ENCODE data around the gene CEACAM19. TPM values are rescaled to one million over a fixed set of nuclear protein-coding genes. Genes with fewer than 3 reads are reported as not detected.

Gene CEACAM19
- total RNA-seq, 2 experiments from 2014 or later: 0.63 to 1.3 TPM

DNA sequence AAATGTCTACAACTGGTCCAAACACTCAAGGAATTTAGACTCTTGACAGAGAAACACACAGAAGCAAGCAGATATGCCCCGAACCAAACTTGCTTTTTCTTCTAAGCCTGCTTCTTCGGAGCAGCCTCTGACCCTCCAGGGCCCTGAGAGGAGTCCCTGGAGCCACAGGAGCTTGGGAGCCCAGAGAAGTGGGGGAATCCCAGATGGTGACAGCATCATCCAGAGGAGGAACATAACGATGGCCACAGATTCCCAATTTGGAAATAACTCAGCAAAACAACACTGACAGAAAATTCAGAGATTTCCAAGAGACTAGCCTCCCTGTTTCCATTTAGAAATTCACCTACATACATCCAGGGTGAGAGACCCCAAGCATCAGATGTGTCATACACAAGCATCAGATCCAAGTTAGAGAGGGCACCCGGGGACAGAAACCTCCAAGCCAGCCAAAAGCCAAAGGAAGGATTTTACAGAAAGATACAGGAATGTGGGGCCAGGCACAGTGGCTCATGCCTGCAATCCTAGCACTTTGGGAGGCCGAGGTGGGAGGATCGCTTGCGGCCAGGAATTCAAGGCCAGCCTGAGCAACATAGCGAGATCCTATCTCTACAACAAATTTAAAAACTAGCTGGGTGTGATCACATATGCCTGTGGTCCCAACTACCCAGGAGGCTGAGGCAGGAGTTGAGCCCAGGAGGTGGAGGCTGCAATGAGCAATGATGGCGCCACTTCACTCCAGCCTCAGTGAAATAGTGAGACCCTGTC lies 29.6 kb upstream of the CEACAM19 start:
- peaks cover 20% of the 10 kb centered on the region for H3K27me3 Mint-ChIP-seq
- ATAC-seq (no peak), DNase-seq (no peak)
- H3K36me3 Mint-ChIP-seq (ENCODE audit: low read depth): no peaks in the 10 kb centered on the region
- TF ChIP-seq, protein P1, sequence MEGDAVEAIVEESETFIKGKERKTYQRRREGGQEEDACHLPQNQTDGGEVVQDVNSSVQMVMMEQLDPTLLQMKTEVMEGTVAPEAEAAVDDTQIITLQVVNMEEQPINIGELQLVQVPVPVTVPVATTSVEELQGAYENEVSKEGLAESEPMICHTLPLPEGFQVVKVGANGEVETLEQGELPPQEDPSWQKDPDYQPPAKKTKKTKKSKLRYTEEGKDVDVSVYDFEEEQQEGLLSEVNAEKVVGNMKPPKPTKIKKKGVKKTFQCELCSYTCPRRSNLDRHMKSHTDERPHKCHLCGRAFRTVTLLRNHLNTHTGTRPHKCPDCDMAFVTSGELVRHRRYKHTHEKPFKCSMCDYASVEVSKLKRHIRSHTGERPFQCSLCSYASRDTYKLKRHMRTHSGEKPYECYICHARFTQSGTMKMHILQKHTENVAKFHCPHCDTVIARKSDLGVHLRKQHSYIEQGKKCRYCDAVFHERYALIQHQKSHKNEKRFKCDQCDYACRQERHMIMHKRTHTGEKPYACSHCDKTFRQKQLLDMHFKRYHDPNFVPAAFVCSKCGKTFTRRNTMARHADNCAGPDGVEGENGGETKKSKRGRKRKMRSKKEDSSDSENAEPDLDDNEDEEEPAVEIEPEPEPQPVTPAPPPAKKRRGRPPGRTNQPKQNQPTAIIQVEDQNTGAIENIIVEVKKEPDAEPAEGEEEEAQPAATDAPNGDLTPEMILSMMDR (IDR thresholded peaks at IDR 0.05): no peak
- H3K27ac Mint-ChIP-seq: no peak overlapping the region
- POLR2A ChIA-PET: no interaction called here
- intact Hi-C loops (cut with micrococcal nuclease): no loop called here
- H3K4me3 Mint-ChIP-seq: no peak overlapping the region
- H3K9me3 Mint-ChIP-seq: no peaks in the 10 kb centered on the region
- CTCF ChIA-PET: interaction anchor here (1.3 kb wide), 2 partner anchors 13 to 71 kb away, joined by 4 read pairs; no protein-coding TSS in a partner anchor
- peaks cover 6% of the 10 kb centered on the region for H3K4me1 Mint-ChIP-seq (ENCODE audit: low read depth)

DNA sequence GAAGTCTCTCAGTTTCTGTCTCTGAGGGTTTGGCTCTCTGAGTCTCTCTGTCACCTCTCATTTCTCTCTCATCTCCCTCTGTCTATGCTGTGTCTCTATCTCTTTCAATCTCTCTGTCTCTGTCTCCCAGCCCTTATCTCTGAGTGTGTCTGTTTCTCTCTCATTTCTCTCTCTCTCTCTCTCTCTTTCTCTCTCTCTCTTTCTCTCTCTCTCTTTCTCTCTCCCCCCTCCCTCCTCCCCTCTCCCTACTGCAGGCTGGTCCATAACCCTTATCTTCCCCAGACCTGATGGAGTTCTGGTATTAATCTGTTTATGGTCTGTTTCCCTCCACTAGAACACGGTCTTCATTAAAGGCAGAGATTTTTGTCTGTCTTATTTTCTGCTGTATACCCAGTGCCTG lies 28.9 kb upstream of the CEACAM19 start:
- TF ChIP-seq, protein P1 (IDR thresholded peaks at IDR 0.05): no peak
- ATAC-seq (no peak), DNase-seq (no peak)
- no peaks in the 10 kb centered on the region for H3K36me3 Mint-ChIP-seq (ENCODE audit: low read depth)
- H3K4me3 Mint-ChIP-seq: no peak overlapping the region
- peaks cover 20% of the 10 kb centered on the region for H3K27me3 Mint-ChIP-seq
- no peaks in the 10 kb centered on the region for H3K9me3 Mint-ChIP-seq
- POLR2A ChIA-PET: no interaction called here
- CTCF ChIA-PET: interaction anchor here (2.1 kb wide), 1 partner anchor 14 kb away, joined by 7 read pairs; no protein-coding TSS in a partner anchor
- H3K4me1 Mint-ChIP-seq (ENCODE audit: low read depth): peaks cover 6% of the 10 kb centered on the region
- intact Hi-C loops (cut with micrococcal nuclease): no loop called here
- no peak overlapping the region for H3K27ac Mint-ChIP-seq

DNA sequence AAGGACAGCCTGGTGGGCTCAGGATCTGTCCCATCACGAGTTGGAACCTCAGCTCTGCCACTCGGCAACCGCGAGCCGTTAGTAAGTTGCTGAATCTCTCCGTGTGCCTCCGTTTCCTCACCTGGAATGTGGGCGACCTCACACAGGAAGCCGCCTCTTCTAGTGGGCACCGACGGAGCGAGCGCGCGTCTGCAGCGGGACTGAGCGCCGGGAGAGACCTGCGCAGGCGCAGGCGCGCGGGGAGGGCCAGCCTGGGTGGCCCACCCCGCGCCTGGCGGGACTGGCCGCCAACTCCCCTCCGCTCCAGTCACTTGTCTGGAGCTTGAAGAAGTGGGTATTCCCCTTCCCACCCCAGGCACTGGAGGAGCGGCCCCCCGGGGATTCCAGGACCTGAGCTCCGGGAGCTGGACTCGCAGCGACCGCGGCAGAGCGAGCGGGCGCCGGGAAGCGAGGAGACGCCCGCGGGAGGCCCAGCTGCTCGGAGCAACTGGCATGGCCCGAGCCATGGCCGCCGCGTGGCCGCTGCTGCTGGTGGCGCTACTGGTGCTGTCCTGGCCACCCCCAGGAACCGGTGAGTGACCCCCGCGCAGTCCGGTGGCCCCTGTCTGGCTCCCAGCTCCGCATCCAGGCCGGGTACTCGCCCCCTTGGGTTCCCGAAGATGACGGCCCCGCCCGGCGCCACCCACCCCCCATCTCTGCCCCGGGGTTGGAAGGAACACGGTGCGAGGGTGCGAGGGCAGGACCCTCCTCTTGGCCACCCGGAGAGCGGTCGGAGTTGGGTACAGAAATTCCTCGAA lies 27.5 kb upstream of the CEACAM19 start, which contains the start of gene PVR:
TSS of gene PVR (plus strand) at position 306 of the 797 bp plus-strand sequence. CDS start at position 493, 187 bp downstream.
- TF ChIP-seq, protein P1 (IDR thresholded peaks at IDR 0.05): no peak
- Mint-ChIP-seq H3K27ac (no peak within 1 kb of the TSS), H3K9me3 (no peaks in the 10 kb centered on the region), H3K27me3 (peaks cover 20% of the 10 kb centered on the region), H3K4me3 (peak within 1 kb of the TSS; percentile 82), H3K36me3 (ENCODE audit: low read depth) (no peaks in the 10 kb centered on the region), H3K4me1 (ENCODE audit: low read depth) (peaks cover 6% of the 10 kb centered on the region)
- peak; percentile 85 for ATAC-seq
- intact Hi-C loops (cut with micrococcal nuclease): no loop called here
- DNase-seq: peak; percentile 54
- ChIA-PET CTCF (interaction anchor here (2.0 to 2.1 kb wide), 2 partner anchors 11 to 13 kb away, joined by 6 to 7 read pairs; no protein-coding TSS in a partner anchor), POLR2A (interaction anchor here (0.9 kb wide), 2 partner anchors 9 to 56 kb away, joined by 3 to 4 read pairs; no protein-coding TSS in a partner anchor)

DNA sequence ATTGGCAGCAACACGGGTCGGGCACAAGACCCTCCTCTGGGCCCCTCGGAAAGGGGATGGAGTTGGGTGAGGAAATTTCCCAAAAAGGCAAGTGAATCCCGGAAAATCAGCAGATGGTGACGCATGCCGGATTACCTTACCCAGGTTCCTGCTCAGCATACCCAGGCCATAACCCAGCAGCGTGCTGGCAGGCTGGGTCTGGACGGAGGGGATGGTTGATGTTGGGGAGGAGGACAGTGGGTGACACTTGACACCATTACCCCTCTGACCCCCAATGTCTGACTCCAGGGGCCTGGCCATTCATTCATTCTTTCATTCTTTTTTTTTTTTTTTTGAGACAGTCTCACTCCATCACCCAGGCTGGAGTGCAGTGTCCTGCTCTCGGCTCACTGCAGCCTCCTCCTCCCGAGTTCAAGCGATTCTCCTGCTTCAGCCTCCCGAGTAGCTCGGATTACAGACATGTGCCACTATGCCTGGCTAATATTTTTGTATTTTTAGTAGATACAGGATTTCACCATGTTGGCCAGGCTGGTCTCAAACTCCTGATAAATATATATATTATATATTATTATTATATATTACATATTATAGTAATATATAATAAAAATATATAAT lies 26.8 kb upstream of the CEACAM19 start:
- H3K27ac Mint-ChIP-seq: no peak overlapping the region
- H3K27me3 Mint-ChIP-seq: peaks cover 20% of the 10 kb centered on the region
- intact Hi-C loops (cut with micrococcal nuclease): no loop called here
- ATAC-seq (peak; percentile 52), DNase-seq (peak; percentile 32)
- H3K9me3 Mint-ChIP-seq: no peaks in the 10 kb centered on the region
- H3K4me1 Mint-ChIP-seq (ENCODE audit: low read depth): peaks cover 6% of the 10 kb centered on the region
- CTCF ChIA-PET: interaction anchor here (2.0 to 2.1 kb wide), 2 partner anchors 10 to 12 kb away, joined by 6 to 7 read pairs; no protein-coding TSS in a partner anchor
- H3K36me3 Mint-ChIP-seq (ENCODE audit: low read depth): no peaks in the 10 kb centered on the region
- peak overlapping the region; percentile 82 for H3K4me3 Mint-ChIP-seq
- POLR2A ChIA-PET: interaction anchor here (0.9 kb wide), 2 partner anchors 8 to 56 kb away, joined by 3 to 4 read pairs; no protein-coding TSS in a partner anchor
- TF ChIP-seq, protein P1 (IDR thresholded peaks at IDR 0.05): no peak
